GM19099 (cell line): ENCODE measurements around the gene MYCBPAP.

Source experiments
- POLR2A ChIP-seq: IDR thresholded peaks from 3 replicates; pipeline ENCODE4 v1.6.1; 2011; ENCODE audit warnings: low read depth; ENCODE audit not compliant: insufficient read length; ENCODE audit errors: extremely low read depth

Gene MYCBPAP

DNA sequence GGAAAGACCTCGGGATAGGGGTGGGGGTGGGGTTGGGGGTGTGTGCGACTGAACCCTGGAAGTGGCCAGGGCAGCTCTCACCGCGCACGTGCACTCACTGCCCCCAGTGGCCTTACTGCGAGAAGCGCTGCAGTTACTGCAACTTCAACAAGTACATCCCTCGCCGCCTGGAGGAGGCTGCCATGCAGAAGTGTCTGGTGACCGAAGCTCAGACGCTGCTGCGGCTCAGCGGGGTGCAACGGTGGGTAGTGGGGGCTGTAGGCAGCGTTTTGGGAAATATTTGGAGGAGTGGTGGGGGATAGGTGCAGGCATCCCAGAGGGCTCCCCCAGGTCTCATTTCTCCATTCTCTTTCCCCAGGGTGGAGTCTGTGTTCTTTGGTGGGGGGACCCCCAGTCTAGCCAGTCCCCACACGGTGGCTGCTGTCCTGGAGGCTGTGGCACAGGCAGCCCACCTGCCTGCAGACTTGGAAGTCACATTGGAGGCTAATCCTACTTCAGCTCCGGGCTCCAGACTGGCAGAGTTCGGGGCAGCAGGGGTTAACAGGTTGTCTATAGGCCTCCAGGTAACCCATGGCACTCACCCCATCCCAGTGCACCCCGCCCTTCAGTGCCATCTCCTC lies 28.6 kb upstream of the MYCBPAP start:
- TF ChIP-seq POLR2A: no peak

DNA sequence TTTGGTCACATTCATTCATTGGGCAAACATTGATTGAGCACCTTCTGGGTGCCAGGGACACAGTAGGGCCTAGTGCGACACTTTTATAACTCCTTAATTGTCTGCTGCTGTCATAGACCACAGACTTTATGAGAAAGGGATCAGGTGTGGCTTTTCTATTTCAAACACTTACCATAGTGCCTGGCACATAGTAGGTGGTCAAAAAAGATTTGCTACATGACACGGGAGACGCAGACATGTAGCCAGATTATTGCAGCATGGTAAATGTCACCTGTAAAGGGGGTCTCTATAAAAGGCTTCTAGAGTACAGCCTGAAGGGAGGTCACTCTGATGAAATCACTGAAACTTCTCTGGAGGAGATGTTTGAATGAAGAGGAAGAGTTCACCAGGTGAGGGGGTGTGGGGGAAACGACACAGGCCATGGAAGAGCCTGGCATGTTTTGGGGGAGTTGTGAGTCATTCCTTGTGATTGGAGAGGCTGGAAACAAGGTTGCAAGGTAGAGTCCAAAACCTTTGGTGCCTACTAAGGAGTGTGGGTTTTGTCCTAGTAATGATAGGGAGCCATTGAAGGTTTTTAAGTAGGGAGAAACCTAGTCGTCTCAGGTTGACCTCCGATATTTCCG lies 28.0 kb upstream of the MYCBPAP start:
- no peak for TF ChIP-seq POLR2A

DNA sequence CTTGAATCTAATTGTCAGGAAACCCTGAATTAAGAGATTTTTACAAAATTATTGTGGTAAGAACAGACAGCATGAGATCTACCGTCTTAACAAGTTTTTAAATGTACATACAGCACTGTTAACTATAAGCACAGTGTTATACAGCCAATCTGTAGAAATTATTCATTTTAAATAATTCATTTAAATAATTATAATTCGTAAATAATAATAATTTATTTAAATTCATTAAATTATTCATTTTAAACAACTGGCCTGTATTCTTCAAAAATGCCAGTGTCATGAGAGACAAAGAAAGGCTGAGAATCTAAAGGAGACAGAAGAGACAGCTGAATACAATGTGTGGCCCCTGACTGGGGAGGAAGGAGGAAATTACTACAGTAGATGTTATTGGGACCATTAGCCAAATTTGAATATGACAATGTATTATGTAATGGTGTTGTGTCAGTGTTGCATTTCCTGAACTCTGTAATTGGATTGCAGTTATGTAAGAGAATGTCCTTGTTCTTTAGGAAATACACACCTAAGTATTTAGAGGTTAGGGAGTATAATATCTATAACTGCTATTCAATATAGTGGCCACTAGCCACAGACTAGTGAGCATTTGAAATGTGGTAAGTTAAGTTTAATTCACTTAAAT lies 27.3 kb upstream of the MYCBPAP start:
- TF ChIP-seq POLR2A: no peak

DNA sequence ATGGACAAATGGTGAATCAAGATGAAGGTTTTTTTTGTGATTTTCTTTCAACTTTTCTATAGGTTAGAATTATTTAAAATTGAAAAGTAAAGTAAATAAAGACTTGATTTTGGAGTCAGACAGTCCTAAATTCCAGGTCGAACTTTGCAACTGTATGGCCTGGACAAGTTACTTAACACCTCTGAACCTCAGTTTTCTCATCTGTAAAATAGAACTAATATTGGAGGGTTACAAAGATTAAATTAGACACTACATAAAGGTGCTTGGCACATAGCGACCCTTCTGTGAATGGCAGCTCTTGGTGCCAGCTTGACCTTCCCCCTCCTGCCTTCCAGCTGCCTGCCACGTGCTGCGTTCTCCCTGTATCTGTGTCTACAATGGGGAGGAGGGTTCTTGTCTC lies 26.6 kb upstream of the MYCBPAP start:
- no peak for TF ChIP-seq POLR2A

DNA sequence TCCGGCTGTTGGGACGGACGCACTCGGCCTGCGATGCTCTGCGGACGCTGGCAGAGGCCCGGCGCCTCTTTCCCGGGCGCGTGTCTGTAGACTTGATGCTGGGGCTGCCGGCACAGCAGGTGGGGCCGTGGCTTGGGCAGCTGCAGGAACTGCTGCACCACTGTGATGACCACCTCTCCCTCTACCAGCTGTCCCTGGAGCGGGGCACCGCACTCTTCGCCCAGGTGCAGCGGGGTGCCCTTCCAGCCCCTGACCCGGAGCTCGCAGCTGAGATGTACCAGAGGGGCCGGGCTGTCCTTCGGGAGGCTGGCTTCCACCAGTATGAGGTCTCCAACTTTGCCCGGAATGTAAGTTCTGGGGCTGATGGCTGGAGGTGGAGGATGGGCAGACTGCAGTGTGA lies 26.1 kb upstream of the MYCBPAP start:
- TF ChIP-seq POLR2A: no peak

DNA sequence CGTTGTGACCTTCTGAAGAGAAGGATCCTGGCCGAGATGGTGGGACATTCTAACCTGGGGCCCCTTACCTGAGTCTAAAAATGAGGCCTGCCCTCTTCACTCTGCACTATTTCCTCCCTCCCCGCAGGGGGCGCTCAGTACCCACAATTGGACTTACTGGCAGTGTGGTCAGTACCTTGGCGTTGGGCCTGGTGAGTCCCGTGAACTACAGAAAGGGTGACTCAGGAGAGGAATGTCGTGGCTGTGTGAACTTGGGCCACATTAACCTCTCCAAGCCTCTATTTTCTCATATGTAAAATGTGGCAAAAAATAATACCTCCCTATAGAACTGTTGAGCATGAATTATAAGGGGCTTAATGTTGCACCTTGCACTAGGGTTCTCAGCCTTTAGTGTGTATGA lies 25.7 kb upstream of the MYCBPAP start:
- no peak for TF ChIP-seq POLR2A

DNA sequence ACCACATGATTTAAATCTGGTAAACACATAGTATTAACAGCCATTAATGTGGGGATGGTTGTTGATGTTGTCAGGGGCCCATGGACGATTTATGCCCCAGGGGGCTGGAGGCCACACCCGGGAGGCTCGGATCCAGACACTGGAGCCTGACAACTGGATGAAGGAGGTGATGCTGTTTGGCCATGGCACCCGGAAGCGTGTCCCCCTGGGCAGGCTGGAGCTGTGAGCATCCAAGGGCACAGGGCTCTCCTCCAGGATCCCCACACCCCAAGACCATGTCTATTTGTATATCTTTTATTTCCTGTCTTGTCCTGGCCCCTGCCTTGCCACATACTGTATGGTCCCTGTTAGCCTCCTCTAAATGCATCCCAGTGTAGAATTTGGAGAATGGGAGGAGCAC lies 25.0 kb upstream of the MYCBPAP start:
- no peak for TF ChIP-seq POLR2A

DNA sequence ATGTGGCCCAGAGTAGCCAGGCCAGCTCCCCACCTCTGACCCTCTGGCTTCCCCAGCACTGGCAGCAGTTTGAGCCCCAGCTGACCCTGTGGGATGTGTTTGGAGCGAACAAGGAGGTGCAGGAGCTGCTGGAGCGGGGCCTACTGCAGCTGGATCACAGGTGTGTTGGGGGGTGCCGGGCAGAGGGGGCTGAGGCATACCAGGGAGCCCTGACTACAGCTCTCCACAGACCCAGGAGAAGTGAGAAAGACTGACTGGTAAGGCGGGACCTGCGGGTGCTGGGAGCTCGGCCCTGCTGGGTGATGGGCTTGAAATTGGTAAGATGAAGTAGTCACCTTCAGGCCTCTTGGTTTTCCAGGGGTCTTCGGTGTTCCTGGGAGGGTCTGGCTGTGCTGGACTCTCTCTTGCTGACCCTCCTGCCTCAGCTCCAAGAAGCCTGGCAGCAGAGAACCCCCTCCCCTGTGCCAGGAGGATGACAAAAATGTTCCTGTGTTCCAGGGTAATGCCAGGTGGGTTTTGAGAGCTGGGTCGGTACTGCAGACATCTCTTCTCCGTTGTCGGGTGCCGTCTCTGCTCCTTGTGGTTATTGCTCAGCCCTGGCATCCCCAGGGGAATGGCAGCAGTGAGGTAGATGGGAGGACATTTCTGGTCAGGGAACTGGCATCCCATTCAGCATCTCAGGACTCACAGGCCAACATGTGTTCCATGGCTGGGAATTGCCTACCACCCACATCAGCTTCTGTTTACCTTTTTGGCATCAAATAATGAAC lies 23.7 kb upstream of the MYCBPAP start:
- no peak for TF ChIP-seq POLR2A

DNA sequence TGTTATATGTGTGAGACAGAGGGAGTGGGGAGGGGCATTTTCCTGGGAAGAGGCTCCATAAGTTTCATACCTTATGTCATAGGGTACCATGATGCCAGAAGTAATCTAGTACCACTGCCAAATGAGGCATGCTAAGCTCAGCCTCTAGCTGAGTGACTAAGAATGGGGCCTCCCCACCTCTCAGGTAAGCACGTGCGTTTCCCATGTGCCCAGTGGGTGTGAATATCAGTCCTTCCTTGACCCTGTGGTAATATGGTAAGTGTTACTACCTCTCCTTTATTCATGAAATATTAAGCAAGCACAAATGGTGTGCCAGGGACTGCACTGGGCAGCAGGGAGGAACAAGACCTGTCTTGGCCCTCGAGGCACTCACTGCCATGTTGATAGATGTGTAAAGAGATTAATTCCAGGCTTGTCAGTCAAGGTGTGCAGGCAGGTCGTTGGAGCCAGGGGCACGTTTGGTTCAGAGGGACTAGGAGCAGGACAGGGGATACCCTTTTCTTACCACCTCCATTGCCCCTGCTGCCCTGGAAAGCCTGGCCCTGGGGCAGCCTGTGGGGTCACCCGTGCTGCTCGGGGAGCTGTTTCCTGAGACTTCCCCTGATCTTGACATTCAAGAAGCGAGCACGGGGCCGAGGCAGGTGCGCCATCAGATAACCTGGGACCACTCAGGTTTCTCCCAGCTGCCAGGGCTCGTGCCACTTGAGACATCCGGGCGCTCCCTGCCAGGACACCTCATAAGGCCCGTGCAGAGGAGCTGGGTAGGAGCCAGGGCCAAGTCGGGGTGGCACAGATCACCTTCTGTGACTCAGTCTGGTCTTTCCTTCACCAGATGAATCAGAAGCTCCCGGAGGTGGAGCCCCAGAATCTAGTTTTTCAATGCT lies 20.8 kb upstream of the MYCBPAP start:
- TF ChIP-seq POLR2A: no peak

DNA sequence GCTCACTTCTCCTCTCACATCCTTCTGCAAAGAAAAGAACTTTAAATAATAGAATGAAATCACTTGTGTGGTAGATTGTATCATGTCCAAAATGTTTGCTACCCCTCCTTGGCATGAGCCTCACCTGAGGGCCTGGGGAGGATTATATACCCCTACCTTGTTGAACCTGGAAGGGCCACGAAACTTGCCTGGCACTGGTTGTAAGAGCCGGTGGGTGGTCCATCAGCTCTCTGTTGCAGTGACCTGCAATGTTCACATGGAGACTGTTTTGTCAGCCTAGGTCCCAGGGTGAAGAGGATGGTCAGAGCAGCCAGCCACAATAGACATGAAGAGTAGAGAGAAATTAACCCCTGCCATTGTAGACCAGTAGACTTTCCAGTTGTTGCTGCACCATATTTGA lies 19.4 kb upstream of the MYCBPAP start:
- TF ChIP-seq POLR2A: no peak

DNA sequence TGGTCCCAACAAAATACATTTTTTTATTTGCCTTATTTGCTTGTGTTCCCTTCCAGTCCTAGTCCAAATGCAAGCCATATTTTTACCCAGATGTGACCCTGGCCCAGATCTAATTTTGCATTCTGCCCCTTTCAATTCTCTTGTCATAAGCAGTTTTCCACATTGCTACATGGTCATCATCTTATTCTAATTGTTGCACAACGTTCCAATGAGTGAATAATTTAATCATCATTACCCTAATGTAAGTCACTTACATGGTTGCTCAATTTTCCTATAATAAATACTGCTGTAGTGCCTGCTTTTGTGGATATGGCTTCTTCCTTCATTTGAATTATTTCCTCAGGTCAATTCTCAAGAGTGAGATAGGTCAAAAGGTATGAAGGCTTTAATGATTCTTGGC lies 16.7 kb upstream of the MYCBPAP start:
- TF ChIP-seq POLR2A: no peak

DNA sequence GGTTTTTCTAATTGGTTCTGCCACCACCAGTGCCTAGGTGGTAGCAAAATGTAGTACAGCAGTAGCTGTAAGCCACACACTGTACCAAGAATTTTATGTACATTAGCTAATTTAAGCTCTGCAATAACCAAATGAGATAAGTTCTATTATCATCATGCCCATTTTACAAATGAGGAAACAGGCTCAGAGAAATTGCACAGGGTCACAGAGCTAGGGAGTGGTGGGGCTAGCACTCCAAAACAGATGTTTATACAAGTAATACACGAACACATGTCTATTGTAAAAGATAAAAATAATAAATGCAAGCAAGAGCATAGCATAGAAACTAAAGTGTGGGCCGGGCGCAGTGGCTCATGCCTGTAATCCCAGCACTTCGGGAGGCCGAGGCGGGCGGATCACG lies 16.0 kb upstream of the MYCBPAP start:
- no peak for TF ChIP-seq POLR2A

DNA sequence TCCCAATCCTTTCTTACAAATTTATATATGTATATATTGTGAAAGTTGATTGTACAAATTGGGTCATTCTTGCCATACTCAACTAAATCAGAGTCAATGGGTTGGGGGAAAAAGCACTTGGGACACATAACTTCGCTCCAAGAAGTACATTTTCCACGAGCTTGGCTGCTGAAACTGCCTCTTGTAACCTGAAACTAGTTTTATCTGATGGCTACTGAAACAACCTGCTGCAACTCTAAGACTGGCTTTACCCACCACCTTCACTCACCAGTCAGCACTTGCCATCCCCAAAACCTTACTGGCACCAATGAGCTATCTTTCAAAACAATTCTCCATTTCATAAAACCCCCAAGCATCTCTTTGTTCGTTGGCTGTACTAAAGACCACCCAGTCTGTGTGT lies 14.5 kb upstream of the MYCBPAP start:
- TF ChIP-seq POLR2A: no peak

DNA sequence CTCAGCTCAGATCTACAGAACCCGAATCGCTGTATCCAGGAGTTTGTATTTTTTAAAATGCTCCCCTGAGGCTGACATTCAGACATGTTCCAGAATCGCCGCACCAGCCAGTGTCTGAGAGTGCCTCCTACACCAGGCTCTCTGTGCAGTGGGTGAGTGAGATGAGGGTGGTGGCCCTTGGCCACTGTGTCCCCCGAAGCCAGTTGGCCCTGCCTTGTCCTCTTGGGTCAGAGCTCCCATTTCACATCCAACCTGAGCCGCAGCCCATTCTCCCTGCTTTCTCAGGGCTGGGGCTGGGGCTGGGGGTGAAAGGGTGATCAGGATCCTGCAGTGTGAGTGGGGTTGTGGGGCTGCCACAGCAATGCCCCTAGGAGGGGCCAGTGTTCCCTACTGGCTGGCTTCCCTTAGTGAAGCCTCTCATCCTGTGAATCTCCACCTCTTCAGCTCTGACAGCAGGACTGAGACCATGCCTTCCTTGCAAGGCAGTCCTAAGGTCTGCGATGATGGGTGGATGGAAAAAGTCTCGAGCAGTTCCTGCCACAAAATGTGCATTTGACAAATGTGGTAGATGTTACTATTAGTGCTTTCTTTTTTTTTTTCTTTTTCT lies 12.9 kb upstream of the MYCBPAP start:
- no peak for TF ChIP-seq POLR2A

DNA sequence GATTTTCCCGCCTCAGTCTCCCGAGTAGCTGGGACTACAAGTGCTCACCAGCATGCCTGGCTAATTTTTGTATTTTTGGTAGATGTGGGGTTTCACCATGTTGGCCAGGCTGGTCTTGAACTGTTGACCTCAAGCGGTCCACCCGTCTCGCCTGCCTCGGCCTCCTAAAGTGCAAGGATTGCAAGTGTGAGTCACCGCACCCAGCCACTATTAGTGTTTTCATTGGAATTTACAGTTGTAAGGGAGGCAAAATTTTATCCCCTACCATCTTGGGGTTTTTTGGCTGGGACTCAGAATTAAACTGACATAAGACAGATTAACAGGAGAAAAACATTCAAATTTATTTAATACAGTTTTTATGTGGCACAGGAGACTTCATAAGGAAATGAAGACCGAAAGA lies 12.3 kb upstream of the MYCBPAP start:
- TF ChIP-seq POLR2A: no peak
